Airway epithelial cell (primary cell): Measurements from ENCODE around the gene ZSCAN1. TPM values are rescaled to one million over a fixed set of nuclear protein-coding genes. Genes with fewer than 3 reads are reported as not detected.

Source experiments
- total RNA-seq: library from RNA; depleted of rRNA; stranded (reverse); fragments of >200 nt; gene quantifications from 2 replicates; pipeline ENCODE4 v1.2.3, GENCODE V29; 2015

Gene ZSCAN1
- total RNA-seq = not detected in 2 replicates

GRCh38 chr19:58033741-58034476 lies at the start of gene ZSCAN1:
TSS of gene ZSCAN1 (plus strand) at chr19:58034025. CDS start at chr19:58037837, 3,812 bp downstream.

GRCh38 chr19:58002384-58003173 lies 31.2 kb upstream of the ZSCAN1 start, which contains the start of gene ZNF606:
TSS of gene ZNF606 (minus strand) at chr19:58002820. CDS start at chr19:58001319, 1,501 bp downstream.

GRCh38 chr19:58059003-58059670 lies 25.3 kb downstream of the ZSCAN1 start, which contains the start of gene ZNF135:
TSS of gene ZNF135 (plus strand) at chr19:58059282. CDS start at chr19:58060003, 721 bp downstream.

GRCh38 chr19:58097781-58098681 lies 64.2 kb downstream of the ZSCAN1 start, which contains the start of gene ZSCAN18:
TSS of gene ZSCAN18 (minus strand) at chr19:58098231. CDS start at chr19:58090267, 7,964 bp downstream.

Other genes with a start within 250 kb of the ZSCAN1 start
- gene ZNF552, start 219.1 kb upstream of the ZSCAN1 start, total RNA-seq = 5.3 and 8.7 TPM in 2 replicates
- gene ZNF587B, start 203.7 kb upstream of the ZSCAN1 start, total RNA-seq = 11.4 and 12.8 TPM in 2 replicates
- gene ZNF587, start 184.2 kb upstream of the ZSCAN1 start, total RNA-seq = 9.0 and 9.9 TPM in 2 replicates
- 4.2 and 8.0 TPM in 2 replicates for gene ZNF814, start 145.0 kb upstream of the ZSCAN1 start, total RNA-seq
- gene ZNF417, start 117.4 kb upstream of the ZSCAN1 start, total RNA-seq = 3.9 and 4.6 TPM in 2 replicates
- gene ZNF418, start 98.6 kb upstream of the ZSCAN1 start, total RNA-seq = 1.0 and 1.7 TPM in 2 replicates
- 0.88 and 3.7 TPM in 2 replicates for gene ZNF256, start 86.3 kb upstream of the ZSCAN1 start, total RNA-seq
- gene C19orf18, start 59.5 kb upstream of the ZSCAN1 start, total RNA-seq = 0.28 TPM in 1 of 2 replicates, not detected in the other
- 7.7 and 12.1 TPM in 2 replicates for gene ZNF606, start 31.2 kb upstream of the ZSCAN1 start, total RNA-seq
- gene ZNF135, start 25.3 kb downstream of the ZSCAN1 start, total RNA-seq = 0.92 and 1.0 TPM in 2 replicates
- gene ZSCAN18, start 64.2 kb downstream of the ZSCAN1 start, total RNA-seq = 28.3 and 35.5 TPM in 2 replicates
- 5.2 and 5.3 TPM in 2 replicates for gene ZNF329, start 116.8 kb downstream of the ZSCAN1 start, total RNA-seq
- gene ZNF274, start 149.0 kb downstream of the ZSCAN1 start, total RNA-seq = 16.3 and 23.1 TPM in 2 replicates
- gene ZNF544, start 194.9 kb downstream of the ZSCAN1 start, total RNA-seq = 40.3 and 54.7 TPM in 2 replicates
- gene ZNF8, start 244.9 kb downstream of the ZSCAN1 start, total RNA-seq = 3.3 and 5.2 TPM in 2 replicates